Activated effector memory CD4-positive, alpha-beta T cell treated with anti-CD3 and anti-CD28 coated beads, Interleukin-2, amount 50 U/mL, for 16 hours (primary cell): ENCODE data around the gene KCTD12.
"Not testable (repeated sequence)": the region's sequence is repeated elsewhere in the genome, so short reads cannot be mapped to it uniquely, and the experiment has no call there.

Source experiments
- DNase-seq: peaks from one replicate; pipeline ENCODE4 v3.0.0-alpha.2; 2020

The KCTD12 gene

DNA sequence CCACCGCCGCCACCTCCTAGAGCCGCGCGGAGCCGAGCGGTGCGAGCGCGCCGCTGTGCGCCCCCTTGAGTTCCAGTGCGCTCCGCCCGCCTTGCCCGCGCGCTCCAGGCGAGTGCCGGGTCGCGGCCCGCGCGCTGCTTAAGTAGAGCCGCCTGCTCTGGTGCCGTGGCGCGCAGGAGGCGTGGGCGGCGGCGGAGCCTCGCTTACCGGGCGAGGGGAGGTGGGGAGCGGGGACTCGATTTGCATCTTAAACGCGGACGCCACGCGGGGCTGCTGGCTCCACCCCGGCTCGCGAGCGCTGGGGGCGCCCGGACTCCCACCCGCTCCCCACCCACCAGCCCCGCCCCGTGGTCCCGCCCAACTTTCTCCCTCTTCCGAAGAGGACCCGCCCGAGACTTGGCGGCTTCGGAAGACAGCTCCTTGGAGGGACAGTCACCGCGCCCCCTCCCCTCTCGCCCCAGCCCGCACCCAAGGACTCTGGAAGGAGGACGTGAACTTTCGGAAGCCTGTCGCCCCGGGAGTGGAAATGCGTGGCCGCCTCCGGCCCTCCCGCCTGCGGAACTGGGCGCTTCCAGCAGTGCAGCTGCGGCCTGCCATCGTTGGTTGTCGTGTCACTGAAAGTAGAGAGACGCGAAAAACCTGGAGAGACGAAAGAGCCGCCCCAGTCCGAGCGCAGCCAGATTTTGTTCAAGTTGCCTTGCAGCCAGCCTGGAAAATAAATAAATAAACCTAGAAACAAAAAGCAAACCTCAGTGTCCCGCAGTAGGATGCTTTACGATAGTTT, at the start of gene KCTD12:
Gene KCTD12 (minus strand): TSS at position 114 of the 784 bp plus-strand sequence. CDS start 257 bp downstream, outside the sequence.
- peak; percentile 91 for DNase-seq

DNA sequence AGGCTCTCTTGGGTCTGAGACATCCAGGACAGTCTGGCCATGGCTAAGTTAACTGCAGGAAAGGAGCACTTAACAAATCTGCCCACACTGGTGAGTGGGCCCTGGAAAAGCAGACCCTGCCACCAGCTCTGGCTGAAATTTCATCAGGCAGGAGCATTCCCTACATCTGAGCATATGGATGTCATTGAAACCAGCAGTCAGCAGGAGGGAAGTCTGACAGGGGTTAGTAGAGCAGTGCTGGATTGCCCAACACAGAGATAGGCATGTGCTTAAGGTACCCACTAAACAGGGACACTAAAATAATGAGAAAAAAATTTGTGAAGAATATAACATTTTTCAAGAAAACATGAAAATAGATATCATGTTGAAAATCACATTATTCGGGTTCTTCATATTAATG, 48.5 kb upstream of the KCTD12 start:
- DNase-seq = no peak

DNA sequence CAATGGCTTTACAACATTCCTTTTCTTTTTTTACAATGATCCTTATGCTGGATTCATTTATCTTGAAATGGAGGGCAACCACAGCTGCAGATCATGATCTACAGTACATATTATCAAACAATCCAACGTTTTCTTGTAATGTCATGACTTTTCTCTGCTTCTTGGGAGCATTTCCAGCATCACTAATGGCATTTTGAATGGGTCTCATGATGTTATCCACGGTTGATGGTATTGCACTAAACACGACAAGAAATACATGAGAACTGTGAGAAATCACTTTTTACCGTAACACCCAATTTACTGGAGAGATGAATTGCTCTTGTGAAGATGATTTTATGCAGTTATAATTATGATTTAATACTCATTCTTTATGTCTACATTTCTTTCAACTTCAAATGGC, 45.9 kb upstream of the KCTD12 start:
- no peak for DNase-seq

DNA sequence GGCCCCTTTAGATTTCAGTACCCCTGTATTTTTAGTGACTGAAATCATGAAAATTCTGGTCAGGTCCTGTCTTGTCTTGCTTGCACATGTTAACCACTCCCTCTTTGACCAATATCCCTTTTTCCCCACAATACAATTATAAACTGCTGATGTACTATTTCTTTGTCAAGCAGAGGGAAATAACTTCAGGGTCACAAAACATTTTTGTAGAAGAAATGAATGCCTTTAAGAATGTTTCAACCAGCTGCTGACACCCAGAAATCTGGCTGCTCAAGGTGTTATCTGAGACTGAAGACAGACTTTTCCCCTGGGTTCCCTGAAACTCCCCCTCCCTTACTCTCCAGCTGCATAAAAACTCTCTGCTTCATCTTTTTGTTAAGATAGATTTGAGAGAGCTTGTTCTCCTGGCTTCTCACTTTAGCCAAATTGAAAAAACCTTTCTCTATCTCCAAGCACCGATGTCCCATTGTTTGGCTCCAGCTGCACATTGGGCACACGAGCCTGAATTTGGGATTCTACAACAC, 43.7 kb upstream of the KCTD12 start:
- DNase-seq = no peak

DNA sequence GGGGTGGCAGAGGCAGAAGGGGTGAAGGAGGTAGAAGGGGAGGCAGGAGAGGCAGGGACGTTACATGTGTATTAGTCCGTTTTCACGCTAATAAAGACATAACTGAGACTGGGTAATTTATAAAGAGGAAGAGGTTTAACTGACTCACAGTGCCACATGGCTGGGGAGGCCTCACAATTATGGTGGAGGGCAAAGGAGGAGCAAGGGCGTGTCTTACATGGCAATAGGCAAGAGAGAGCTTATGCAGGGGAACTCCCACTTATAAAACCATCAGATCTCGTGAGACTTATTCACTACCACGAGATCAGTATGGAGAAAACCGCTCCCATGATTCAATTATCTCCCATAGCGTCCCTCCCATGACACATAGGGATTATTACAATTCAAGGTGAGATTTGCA, 43.1 kb upstream of the KCTD12 start:
- no peak for DNase-seq

DNA sequence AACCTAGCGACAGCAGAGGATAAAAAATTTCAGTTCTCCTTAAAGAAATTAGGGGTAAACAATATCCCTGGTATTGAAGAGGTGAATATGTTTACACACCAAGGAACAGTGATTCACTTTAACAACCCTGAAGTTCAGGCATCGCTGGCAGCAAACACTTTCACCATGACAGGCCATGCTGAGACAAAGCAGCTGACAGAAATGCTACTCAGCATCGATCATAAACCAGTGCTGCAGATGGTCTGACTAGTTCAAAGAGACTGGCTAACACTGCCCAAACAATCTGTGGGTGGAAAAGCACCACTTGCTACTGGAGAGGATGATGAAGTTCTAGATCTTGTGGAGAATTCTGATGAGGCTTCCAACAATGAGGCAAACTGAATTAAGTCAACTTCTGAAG, 42.3 kb upstream of the KCTD12 start:
- no peak for DNase-seq

DNA sequence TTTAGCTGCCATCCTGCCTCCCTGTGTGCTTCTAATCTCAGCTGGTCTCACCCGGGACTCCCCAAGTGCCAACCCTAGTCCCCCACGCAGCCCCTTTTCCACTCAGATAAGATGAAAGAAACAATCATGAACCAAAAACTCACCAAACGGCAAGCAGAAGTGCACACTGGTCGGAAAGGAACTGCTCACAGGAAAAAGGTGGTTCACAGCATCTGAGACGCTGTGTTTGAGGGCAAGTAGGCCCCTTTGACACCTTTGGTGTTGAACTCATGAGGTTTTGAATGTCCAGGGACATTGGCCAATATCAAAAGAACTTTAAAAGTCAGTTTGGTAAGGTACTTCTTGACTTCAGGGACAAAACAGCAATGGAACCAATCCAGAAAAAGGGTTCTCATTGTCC, 41.8 kb upstream of the KCTD12 start:
- no peak for DNase-seq

DNA sequence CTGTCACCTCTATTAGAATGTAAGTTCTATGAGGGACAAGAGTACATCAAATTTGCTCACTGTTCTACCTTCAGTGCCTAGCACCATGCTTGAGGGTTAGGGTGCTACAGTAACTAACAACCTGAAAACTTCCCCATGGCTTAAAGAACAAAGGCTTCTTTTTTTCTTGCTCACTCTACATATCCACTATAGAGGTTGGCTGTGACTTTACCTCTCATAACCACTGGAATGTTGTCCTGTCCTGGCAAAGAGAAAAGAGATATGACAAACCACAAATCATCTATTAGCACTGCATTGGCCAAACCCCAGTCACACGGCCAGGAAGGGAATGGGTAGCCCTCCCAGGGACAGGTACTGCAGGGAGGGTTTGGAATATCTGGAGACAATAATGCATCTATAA, 38.9 kb upstream of the KCTD12 start:
- no peak for DNase-seq

DNA sequence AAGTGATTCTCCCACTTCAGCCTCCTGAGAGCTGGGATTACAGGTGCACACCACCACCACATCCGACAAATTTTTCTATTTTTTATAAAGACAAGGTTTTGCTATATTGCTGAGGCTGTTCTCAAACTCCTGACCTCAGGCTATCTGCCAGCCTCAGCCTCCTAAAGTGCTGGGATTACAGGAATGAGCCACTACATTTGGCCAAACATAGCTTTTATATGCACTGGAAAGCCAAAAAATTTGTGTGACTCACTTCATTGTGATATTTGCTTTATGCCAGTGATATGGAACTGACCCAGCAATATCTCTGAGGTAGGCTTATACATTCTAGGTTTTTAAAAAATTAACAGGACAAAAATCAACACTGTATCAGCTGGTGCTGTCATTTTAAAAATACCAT, 35.3 kb upstream of the KCTD12 start:
- no peak for DNase-seq

DNA sequence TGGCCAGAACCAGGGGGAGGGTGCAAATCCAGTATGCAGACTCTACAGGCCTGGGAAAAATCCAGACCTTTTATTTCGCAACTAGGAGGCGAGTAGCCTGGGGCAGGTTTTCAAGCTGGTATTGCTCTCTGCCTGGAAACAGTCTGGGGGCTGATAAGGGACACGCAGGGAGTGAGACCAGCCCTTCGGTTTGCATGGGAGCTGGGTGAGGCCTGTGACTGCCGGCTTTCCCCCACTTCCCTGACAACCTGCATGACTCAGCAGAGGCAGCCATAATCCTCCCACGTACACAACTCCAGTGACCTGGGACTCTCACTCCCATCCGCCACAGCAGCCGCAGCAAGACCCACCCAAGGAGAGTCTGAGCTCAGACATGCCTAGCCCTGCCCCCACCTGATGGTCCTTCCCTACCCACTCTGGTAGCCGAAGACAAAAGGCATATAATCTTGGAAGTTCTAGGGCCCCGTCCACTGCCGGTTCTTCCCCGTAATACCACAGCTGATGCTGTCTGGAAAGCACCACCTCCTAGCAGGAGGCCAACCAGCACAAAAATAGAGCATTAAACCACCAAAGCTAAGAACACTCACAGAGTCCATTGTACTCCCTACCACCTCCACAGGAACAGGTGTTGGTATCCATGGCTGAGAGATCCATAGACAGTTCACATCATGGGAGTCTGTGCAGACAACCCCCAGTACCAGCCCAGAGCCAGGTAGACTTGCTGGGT, 31.7 kb upstream of the KCTD12 start:
- not testable (repeated sequence) for DNase-seq

DNA sequence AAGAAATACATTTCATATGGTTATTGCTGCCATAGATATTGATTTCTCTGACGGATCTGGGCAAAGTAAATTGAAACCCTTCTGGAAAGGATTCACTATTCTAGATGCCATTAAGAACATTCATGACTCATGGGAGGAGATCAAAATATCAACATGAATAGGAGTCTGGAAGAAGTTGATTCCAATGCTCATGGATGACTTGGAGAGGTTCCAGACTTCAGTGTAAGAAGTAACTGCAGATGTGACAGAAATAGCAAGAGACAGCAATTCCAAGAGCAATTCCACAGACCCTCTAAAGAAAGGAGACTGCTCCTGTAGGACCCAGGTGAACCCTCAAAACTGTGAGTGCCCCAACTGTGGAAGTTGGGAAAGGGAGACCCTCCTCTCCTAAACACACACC, 30.9 kb upstream of the KCTD12 start:
- no peak for DNase-seq

DNA sequence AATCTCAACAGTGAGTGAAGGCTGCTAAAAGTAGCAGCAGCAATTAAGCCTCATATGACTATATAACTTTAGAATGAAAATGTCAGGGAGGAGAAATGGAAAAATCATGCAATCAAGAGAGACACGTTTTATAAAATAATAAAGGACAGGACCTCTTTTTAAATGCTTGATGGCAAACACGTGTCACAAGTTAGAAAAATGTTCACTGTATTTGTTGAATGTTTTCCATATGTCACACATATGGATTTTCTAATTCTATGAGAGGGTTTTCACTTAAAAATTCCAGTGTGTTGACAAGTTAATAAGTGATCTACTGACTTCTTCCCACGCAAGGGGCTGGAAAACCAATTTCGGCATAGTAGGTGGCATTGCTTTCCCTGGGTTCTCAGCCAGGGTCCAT, 27.7 kb upstream of the KCTD12 start:
- DNase-seq = no peak

DNA sequence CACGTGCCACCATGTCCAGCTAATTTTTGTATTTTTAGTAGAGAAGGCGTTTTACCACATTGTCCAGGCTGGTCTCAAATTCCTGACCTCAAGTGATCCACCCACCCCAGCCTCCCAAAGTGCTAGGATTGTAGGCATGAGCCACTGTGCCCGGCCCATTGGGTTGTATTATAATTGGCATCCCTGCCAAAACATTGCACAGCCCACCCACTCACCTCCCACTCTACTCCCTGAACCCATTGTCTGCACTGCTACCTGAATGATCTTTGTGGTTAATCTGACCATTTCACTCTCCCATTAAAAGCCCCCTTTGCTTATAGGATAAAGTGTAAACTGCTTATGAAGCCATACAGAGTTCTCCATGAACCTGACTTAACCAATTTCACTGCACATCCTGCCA, 26.3 kb upstream of the KCTD12 start:
- DNase-seq = no peak

DNA sequence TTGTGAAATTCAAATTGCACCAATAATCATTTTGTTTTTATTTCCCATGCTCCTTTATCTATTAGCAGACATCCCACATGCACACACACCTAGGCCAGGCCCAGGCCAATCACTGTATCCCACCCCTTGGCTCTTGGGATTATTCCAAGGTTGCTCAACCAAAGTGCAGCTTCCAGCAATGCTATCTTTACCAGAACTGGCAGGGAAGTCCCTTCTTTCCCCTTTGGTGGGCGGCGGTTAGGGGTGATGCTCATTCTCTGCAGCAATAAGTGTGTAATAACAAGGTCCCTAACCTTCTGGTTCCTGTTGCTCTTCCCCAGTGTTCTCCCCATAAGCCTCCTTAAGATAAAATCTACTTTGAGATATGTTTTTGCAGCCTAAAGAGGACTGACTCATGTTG, 18.3 kb upstream of the KCTD12 start:
- DNase-seq = no peak

DNA sequence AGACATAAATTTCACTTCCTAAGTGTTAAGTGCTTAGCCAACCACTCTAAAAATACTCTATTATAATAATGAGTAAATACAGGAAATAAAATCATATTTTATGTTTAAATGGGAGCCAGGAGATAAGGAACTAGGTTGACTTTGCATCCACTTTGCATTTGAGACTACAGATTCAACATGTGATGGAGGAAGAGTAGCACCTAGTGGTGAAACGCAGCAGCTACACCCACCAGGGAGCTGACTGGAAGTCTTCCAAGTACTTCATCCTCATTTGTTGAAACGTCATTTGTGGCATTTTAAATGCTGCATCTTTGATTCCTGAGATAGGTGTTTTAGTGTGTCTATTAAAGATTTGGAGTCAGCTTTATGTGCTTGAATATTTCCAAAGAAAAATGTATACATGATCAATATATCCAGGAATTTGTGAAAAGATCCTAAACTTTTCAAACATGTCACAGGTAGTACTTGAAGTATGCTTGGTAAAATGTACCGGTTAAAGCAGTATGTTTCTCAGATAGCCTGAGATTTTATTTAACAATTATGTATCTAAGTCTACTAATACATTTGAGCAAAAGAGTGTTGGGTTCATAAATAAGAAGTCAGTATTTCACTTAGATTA, 17.4 kb upstream of the KCTD12 start:
- DNase-seq = peak; percentile 85

DNA sequence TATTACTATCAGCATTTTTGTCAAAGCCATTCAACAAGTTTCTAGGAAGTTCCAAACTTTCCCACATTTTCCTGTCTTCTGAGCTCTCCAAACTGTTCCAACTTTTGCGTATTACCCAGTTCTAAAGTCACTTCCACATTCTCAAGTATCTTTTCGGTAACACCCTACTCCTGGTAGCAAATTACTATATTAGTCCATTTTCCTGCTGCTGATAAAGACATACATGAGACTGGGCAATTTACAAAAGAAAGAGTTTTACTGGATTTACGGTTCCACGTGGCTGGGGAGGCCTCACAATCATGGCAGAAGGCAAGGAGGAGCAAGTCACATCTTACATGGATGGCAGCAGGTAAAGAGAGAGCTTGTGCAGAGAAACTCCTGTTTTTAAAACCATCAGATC, 12.9 kb upstream of the KCTD12 start:
- not testable (repeated sequence) for DNase-seq

DNA sequence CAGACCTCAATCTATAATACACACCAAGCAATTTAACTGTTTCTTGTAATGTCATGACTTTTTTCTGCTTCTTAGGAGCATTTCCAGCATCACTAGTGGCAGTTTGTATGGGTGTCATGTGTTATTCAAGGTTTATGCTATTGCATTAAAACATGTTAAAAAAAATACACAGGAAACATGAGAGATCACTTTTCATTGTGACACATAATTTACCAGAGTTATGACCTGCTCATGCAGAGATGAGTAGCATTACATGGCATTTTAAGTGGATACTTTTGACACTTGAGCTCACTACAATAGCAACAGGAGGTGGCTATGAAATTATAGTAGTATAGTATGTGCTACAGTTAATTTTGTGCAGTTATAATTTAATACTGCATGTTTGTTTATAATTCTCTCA, 11.0 kb upstream of the KCTD12 start:
- not testable (repeated sequence) for DNase-seq

DNA sequence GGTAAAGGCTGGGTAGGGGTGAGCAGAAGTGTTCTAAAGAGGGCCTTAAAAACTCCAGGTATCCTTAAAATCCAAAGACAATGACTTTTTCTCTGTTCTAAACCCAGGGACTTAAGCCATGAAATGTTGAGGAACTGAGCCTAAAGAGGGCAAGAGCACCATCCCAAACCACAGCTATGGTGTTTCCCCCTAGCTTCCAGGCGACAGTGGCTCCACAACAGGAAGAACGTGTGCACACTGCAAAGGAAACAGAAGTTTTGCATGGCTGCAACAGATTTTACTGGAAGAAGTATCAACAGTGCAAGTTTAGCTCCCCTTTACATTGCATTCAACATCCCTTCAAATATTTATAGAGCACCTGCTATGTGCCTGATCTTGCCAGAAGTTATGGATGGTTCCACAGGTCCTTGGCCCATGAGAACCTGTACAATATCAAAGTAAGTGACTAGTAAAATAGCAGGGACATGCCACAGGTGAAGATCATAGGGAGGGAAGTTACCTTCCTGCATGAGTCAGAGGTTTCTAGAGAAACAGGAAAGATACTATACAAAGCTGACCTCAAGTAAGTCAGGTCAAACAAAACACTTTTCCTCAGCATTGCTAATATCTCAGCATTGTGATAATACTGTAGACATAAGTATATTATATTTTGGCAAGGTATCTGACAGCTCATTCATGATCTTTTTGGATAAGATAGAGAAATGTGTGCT, 8.4 kb upstream of the KCTD12 start:
- no peak for DNase-seq

DNA sequence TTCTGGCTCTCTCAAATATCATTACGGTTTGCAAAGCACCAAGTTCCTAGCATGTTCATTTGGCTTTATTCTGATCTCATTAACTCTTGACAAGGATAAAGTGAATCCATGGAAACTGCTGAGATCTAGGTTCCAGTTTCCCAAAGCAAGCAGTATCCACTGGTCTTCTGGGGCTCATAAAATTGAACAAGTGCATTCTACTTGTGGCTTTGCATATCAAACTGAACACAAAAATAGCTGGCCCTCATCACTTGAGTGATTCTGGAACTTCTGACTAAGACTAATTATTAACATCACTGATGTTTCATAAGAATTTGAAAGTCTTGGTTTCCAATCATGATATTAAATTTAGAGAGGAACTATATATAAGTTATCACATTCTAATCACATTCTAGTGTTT, 6.3 kb upstream of the KCTD12 start:
- no peak for DNase-seq

DNA sequence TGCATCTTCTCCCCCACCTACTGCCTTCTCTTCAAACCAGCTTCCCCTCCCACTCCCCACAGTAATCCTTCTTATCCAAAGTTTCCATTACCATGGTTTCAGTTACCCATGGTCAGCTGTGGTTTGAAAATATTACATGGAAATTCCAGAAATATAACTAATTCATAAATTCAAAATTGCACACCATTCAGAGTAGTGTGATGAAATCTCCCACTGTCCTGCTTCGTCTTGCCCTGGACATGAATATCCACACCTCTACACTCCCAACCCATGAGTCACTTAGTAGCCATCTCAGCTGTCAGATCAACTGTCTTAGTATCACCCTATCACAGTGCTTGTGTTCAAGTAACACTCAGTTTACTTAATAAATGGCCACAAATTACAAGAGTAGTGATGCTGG, 3.8 kb upstream of the KCTD12 start:
- DNase-seq = no peak

DNA sequence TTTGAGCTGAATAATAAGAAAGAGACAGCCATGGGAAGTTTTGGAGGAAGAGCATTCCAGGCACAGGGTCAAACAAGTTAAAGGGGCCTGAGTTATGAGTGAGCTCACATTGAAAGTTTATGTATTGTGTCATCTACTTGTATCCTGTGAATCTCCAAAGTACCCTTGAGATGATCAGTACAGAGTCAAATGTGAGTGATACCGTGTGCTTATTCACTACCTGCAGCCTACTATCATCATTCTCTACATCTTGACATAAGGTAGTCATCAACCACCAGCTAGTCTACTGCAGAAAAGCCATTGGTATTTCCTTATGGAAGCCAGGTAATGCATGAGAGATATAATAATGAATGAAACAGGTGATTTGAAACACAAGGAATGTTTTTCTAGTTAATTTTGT, 3.0 kb upstream of the KCTD12 start:
- DNase-seq = no peak

DNA sequence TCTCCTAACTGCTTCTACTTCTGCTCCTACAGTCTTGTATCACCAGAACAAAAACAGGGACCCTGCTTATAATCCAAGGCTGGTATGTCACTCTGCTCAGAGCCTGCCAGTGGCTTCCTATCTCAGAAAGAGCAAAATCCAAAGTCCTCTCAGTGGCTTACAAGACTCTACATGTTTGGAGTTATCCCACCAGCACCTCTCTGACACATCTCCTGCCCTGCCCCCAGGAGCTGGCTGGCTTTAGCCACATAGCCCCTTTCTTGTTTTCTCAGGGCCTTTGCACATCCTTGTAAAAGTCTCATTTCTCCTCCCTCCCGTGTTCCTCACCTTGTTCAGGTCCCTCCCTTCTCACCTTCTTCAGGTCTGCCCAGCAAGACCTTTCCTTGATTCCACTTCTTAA, 2.2 kb upstream of the KCTD12 start:
- no peak for DNase-seq

DNA sequence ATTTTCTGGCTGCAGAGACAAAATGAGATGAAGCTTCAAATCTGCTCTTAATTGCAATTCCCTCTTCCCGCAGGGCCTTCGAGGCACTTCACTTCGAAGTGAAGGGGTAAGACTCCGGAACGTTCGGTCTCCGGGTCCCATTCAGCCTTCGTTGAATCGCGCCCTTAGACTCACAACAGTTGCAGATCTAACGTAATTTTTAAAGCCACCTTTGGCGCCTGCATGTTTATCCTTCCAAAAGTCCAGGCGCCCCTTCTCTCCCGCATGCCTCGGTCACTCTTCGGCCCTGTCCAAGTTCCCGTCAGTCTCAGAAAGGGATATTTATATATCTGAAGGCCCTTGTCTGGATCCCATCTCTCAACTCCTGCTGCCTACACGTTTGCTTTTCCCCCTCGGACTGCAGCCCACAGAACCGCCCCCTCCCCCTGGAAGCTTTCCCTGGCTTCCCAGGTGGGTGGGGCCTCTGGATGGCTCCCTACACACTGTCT, 915 bp upstream of the KCTD12 start:
- DNase-seq = no peak
